NCI-H1092 (cell line): ENCODE results near the gene CYFIP1.

Experiments
- DNase-seq: peaks from one replicate; lab custom pipeline; 2025; lab: John Stamatoyannopoulos, UW

CYFIP1 gene

DNA sequence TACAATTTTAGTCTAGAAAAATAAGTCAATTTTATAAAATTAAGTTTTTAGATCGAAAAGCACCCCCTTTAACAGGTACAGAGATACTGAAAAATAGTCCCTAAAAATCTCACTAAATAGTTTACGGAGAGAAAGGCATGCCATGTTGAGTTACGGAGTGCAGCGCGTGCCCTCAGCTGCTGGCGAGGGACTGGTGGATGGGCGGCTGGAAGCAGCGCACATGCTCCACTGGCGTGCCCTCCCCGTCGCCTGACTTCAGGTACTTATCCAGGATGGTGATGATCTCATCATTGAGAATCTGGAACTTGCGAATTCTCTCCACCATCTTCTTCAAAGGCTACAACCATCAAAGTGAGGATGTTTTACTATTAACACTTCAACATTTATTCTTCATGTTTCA is 110.3 kb downstream of the CYFIP1 start:
- no peak for DNase-seq

DNA sequence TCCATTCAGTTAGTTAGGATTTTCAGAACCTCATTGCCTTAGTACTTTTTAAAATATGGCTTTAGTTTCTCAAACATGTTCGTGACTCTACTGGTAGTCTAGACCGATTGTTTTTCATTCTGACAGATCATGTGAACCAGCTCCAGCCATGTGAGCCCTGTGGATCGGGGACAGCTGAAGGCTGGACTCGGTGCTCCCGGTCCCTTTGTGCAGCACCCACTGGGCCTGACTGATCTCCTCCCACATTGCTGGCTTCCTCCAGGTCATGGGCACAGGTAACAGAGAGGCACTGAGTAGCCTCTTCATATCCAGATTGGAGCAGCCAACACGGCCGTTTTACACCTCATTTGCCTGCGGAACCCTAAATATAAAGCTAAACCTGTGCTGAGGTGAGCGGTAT is 111.2 kb downstream of the CYFIP1 start:
- no peak for DNase-seq

DNA sequence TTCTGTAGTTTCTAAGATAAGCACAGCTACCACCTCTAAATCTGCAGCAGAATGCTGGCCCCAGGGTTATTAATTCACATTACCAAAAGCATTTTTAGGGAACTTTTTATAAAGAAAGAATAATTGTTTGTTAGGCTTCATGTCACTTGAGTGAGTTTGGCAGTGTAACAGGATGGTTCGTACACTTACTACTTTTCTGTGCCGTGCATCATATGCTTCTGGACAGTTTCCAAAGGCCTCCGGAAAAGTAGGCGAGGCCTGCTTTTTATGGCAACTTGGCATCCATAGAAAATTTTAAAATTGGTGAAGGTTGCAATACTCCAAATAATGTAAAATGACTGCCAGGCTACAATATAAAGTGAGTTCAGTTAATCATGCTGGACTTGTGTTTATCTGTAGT is 111.7 kb downstream of the CYFIP1 start:
- DNase-seq: no peak

DNA sequence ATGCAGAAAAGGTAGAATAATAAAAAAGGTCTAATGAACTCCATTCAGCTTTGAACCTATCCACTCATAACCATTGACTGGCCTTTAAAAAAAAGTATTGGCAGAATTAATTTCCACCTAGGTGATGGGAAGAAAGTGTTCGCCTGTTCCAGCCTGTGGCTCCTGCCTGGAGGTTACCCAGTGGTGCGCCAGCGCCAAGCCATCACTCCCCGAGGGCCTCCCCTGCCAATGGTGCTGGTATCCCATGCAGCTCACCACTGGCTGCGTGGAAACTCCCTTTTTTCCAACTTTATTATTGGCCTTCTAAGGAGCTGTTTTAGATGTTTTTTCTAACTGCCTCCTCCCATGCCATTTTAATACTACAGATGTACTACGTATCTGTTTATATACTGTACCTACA is 112.3 kb downstream of the CYFIP1 start:
- DNase-seq: no peak

DNA sequence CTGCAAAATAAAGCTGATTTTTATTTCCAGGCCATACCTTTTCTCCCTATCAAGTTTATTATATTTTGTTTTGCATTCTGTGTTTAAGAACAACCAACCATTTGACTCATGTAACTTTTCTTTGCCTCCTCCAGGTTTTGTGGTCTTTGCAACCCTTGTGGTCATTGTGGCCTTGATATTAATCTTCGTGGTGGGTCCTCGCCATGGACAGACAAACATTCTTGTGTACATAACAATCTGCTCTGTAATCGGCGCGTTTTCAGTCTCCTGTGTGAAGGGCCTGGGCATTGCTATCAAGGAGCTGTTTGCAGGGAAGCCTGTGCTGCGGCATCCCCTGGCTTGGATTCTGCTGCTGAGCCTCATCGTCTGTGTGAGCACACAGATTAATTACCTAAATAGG is 114.1 kb downstream of the CYFIP1 start:
- DNase-seq: no peak

DNA sequence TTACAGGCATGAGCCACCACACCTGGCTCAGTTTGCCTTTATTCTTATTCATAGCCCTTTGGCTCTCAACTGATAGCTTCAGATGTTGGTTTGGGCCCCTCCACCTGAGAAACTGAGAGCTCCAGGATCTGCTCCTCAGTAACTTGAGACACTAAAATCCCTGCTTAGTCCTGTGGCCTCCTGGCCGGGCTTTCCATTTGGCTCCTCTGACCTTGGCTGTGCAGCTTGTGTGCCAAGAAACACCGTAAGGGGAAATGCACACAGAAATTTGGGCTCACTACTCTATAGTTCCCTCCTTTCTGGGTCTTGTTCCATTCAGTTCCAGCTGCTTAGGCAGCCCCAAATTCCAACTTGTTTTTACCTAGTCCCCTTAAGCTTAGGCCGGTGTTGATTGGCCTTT is 116.8 kb downstream of the CYFIP1 start:
- no peak for DNase-seq

DNA sequence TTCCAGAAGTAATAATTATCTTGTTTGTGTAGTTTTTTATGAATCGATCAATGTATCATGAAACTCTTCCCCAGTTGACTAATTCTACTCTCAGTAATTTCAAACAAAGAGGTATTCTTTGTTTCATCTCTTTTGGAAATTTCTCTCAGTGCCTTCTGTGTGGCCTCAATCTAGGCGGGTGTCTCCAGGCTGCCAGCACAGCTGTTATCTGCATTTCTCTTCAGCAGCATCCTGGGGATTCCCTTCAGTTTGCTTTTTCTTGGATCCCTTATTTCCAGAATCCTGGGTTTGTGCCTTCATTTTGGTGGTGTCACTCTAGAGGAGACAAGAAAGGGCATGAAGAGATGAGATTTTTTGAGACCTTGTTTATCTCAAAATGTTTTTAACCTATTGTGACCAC is 119.0 kb downstream of the CYFIP1 start:
- DNase-seq: no peak

DNA sequence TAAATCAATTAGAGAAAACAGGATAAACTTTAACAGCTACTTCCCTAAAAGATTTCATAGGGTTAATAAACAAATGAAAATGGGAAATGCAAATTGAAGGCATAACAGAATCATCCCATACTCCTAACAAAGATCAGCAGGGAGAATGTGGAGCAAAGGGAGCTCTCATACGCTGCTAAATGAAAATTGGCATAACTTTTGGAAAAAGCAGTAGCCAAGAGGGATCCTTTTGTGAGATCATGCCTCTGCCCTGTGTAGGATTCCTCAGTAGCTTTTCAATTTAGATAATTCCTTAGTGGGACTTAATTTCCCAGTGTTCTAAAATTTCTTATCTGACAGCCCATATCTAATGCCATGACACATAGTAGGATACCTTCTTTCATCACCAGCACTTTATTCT is 123.5 kb downstream of the CYFIP1 start:
- DNase-seq: no peak

DNA sequence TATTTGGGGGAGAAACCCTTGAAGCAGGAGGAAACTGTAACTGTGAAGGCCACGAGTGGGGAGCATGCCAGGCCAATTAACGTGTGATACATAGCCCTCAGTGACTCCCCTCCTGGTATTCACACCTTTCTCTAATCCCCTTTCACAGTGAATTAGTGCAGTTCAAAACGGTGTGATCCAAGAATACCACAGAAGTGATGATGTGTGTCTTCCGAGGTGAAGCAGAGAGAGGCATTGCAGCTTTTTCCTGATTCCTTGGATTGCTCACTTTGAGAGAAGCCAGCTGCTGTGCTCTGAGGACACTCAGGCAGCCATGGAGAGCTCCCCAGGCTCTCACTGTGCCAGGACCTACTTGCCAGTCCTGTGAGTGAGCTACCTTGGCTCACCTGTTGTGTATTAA is 124.4 kb downstream of the CYFIP1 start:
- no peak for DNase-seq

DNA sequence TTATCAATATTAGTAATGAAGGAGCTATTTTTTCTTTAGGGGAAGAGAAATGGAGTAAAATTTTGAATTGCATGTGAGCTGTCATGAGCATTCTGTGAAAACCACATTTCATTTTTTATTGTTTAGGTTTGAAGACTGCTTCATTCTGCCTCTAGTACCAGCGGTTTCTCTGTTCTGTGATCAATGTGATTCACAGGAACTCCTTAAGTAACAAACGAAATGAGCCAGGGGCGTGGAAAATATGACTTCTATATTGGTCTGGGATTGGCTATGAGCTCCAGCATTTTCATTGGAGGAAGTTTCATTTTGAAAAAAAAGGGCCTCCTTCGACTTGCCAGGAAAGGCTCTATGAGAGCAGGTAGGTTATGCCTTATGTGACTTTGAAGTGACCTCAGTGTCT is 128.7 kb downstream of the CYFIP1 start:
- DNase-seq: no peak

DNA sequence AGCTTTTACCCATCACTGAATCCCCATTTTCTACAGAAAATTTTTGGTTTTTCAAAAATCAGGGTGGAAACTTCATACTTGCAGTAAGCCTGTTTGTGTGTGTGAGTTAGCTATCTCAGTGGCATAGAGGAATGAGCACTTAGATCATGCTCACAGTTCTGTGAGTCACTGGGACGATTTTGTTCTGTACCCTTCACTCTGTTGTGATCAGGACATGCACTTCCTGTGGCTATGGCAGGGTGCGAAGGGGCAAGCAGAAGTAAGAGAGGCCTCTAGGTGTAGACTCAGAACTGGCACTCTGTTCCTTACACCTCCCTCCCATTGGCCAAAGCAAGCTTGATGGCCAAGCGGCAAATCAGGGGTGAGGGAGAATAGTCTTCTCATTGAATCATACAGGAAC is 130.1 kb downstream of the CYFIP1 start:
- DNase-seq: no peak

DNA sequence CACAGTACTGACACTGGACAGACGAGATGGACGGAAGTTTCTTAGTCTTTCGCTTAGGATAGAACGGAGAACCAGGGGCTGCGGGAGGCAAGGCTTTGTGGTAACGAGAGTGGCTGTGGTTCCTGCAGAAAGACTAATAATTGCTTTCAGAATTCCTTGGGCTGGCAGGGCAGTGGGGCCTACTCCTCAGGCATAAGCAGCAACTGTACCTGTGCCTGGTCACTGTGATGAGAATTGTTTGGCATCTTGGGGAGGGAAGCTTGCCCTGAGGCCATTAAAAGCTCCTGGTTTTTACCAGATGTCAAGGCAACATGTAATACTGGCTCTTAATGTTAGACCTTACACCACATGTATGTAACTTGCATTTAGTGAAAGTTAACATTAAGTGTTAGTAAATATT is 134.1 kb downstream of the CYFIP1 start:
- no peak for DNase-seq

DNA sequence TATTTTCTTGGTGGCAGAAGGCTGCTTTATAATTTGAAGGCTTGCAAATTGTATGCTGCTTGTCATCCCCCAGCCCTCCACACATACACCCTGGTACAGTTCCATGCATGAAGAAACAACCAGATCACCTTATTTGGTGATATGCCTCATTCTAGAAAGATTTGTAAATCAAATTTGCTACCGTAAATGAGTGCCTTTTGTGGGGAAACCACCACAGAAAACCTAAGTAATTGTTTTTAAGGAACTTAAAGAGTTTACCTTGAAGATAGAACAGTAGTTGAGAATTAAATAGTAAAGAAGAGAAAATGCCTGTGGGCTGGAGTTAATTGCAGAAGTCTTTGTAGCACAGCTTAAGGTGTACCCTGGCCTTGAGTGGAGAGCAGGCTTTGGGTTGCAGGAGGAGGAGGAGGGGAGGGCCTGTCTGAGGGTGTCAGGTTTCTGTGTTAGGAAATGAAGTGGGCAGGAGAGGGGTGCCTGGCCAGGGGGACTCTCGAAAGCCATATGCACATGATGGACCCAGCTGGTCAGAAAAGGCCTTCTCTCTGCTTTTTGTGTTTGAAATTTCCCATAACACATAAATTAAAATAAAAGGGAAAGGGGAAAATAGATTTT is 134.8 kb downstream of the CYFIP1 start:
- no peak for DNase-seq

DNA sequence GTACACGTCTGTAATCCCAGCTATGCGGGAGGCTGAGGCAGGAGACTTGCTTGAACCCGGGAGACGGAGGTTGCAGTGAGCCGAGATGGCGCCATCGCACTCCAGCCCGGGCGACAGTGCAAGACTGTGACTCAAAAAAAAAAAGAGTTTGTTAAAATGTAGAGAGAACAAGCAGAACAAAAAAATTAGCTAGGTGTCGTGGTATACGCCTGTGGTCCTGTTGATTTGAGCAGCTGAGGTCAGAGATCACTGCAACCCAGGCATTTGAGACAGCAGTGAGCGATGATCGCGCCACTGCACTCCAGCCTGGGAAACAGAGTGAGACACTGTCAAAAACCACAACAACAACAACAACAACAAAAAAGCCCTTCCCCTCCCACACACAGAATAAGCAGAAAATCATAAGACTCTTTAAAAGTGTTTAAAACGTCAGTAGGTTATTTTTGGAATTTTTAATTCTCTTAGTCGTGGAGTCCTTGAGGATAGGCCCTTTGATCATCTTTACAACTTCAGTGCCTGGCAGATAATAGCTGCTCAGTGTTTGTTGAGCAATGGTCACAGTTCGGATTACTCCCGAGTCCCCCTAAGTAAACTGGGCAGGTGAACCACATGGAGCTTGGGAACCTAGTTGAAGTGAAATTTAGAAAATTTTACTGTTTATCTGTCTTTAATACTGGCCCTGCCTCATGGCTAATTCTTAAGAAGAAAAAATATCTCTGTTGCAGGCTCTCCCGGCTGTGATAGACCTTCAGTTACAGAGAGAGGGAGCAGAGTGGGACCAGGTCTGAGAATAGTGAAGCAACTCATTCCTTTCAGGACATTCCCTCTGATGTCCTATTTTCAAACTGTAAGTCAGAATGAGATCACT is 135.5 kb downstream of the CYFIP1 start:
- DNase-seq: no peak

DNA sequence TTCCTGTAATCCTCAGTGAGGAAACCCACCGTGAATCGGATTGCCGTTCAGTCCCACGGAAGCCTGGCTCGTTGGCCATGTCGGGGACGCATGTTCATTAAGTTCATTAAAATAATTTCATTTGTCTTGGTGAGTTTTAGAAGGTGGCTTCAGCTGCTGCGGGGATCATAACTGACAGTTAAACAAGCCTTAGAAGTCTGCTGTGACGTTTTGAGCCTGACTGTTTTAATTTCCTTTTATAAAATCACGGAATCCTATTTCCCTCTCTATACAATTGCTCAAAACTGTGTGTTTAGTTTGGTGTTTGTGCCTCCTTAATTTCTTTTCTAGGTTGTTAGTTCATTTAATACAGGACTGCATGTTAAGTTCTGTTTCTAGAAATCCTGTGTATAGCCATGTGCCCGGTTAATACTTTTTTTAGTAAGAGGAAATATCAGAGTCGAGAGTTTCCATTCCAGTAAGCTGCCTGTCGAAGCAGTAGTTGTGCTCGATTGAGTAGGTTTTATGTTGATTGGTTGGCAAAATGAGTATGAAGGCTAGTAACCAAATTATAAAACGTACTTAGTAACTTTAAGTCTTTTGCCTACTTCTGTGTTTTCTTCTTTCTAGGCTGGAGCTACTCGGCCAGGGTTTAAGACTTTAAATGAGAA is 141.0 kb downstream of the CYFIP1 start:
- DNase-seq: no peak

DNA sequence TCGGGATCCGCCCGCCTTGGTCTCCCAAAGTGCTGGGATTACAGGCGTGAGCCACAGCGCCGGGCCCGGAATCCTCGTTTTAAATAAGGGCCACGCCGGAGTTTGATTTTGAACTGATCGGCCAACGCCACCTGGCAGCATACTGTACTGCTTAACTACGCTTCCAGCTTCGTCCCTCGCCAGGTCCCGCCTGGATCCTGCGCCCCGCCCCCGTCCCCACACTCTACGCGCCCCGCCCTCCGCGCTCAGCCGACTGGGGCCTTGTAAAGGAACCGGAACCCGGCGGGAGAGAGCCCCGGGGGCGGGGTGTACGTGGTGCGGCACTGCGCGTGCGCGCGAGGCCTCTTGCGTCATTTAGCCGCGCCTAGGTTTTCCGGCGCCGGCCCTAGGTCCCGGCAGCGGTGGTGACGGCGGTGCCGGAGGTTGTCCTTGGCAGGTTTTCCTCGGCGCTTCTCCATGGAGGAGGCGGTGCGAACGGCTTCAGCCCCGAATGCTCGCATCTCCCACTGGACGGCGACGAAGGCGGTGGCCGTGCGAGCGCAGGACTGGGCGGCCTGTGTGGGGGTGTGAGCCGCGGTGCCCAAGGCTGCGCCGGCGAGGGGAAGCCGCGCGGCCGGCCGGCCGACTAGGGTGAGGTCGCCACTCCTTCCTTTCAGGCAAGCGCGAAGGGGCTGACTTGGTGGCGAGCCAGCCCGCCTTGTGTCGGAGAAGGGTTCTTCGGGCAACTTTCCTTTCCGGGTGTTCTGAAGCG is 141.7 kb downstream of the CYFIP1 start, which contains the start of gene NIPA2:
TSS of gene NIPA2 (plus strand) at position 375 of the 751 bp plus-strand sequence. CDS start 13,066 bp downstream, outside the sequence.
- DNase-seq: peak; percentile 94

DNA sequence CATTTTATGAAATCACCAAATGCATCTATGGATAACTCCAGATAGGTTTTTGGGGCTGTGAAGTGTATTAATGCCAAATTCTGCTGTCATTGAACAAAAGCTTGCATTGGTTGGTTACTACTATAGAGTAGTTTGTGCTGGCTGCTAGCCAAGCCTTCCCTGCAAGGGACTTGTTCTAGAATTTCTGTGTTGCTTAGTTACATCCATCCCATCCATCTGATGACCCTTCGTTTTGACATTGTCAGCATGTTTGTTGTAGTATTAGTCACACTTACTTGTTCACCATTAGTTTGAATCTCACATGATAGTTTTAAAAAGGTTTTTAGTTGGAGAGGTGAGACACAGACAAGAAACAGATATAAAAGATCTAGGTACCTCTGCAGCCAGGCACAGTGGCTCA is 148.7 kb downstream of the CYFIP1 start:
- no peak for DNase-seq

DNA sequence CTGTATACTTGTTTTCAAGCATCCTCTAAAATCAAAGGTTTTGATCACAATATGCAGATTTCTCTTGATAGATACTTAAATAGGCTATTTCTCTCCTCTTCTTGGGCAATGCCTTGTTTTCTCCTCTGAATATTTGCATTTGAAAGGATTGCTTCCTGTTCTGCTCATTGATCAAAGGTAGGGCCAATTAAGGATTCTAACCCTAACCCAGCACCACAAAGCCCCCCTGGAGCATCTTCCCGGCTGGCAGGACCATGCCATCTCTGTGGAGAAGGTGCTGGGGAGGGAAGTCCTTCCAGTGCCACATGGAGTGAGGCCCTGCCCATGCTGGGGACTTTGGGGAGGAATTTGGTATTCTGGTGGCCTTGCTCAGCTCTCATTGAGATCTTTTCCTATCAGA is 153.0 kb downstream of the CYFIP1 start:
- no peak for DNase-seq

DNA sequence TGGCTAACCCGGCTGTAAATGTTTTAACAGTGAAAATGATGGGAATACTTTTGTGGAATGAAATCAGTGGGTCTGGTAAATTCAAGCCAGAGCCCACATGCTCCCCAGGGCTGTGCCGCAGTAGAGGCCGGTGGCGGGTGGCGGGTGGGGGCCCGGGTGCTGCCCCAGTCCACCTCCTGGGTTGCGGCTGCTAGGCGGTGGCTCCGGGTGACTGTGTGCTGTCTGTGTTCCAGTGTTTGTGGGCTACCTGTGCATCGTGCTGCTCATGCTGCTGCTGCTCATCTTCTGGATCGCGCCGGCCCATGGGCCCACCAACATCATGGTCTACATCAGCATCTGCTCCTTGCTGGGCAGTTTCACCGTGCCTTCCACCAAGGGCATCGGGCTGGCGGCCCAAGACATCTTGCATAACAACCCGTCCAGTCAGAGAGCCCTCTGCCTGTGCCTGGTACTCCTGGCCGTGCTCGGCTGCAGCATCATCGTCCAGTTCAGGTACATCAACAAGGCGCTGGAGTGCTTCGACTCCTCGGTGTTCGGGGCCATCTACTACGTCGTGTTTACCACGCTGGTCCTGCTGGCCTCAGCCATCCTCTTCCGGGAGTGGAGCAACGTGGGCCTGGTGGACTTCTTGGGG is 156.6 kb downstream of the CYFIP1 start:
- no peak for DNase-seq

DNA sequence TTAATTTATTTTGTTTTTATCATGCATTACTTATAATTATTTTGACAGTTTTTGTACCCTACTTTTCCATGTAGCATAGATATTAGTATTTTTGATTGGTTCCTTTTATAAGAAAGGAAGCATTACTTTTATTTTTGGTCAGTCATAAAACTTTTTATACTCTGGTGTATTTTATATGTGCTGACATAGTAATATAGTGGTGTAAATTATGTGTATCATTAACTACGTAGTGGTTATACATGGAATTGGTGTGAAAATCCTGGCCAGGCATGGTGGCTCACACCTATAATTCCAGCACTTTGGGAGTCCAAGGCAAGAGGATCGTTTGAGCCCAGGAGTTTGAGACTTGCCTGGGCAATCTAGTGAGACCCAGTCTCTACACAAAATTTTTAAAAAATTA is 160.5 kb downstream of the CYFIP1 start:
- DNase-seq: no peak
